ENCODE measurements around the gene ITGA11. TPM values are rescaled to one million over a fixed set of nuclear protein-coding genes. Genes with fewer than 3 reads are reported as not detected.

ITGA11 gene
- total RNA-seq, 2 donors from 2014 or later, result 0.95 to 13.1 TPM

DNA sequence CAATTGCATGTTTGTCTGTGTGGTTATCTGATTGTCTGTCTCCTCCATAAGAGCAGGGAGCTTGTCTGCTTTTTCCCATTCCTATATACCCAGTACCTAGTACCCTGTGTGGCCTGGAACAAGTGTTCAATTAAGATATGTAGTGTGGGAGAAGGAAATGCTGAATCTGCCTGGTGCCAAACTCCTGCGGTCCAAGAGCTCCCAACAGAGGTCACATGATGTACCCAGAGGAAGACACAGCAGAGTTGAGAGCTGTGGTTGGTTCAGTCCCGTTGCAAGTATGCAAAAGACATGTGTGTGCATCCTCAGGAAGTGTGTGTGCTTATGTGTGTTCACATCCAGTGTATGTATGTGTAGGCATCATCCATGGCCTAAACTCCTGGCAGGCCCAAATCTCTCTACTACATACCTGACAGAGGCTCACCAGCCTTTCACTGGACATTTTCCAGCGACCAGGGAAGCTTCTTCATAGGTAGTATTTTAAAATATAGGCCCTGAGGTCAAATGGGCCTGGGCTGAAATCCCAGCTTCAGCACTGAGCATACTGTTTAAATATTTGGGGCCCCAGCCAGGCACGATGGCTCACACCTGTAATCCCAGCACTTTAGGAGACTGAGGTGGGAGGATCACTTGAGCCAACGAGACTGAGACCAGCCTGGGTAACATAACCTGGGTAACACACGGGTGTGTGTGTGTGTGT lies 34.0 kb upstream of the ITGA11 start:
- no peak overlapping the region for H3K4me3 Mint-ChIP-seq
- H3K4me1 Mint-ChIP-seq, result no peaks in the 10 kb centered on the region
- no peak for ATAC-seq (replicated peaks)
- no peak overlapping the region for H3K27ac Mint-ChIP-seq
- no peaks in the 10 kb centered on the region for H3K9me3 Mint-ChIP-seq
- H3K36me3 Mint-ChIP-seq (ENCODE audit: low read depth), result no peaks in the 10 kb centered on the region
- H3K27me3 Mint-ChIP-seq, result peaks cover 12% of the 10 kb centered on the region

DNA sequence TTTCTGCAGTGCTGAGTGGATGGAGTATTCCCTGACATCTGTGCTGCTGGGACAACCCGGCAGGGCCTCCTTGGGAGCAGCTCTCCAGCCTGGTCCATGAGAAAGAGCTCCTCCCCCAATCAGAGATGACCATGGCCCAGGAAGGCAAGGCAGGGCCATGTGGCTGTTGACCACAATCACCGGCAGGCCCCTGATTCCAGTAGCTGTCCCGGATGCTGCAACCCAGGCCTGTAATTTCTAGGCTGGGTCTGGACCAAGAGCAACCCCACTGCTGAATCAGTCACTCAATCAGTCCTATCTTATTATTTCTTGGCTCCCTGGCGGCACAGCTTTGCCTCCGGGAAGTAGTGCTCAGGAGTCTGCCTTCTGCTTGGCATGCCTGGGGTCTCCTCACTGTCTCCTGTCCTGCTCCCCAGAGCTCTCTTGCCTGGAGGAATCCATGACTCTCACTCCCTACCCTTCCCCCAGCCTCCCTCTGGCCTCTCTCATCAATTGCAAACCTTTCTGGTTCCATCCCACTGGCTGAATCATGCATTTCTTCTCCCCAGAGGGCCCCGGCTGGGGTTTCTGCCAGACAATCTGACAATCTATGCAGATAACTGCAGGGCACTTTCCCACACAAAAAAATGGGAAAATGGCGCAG lies 32.6 kb upstream of the ITGA11 start:
- no peak overlapping the region for H3K4me3 Mint-ChIP-seq
- H3K9me3 Mint-ChIP-seq, result no peaks in the 10 kb centered on the region
- H3K27ac Mint-ChIP-seq, result no peak overlapping the region
- peaks cover 15% of the 10 kb centered on the region for H3K27me3 Mint-ChIP-seq
- ATAC-seq (replicated peaks), result no peak
- no peaks in the 10 kb centered on the region for H3K4me1 Mint-ChIP-seq
- H3K36me3 Mint-ChIP-seq (ENCODE audit: low read depth), result no peaks in the 10 kb centered on the region

DNA sequence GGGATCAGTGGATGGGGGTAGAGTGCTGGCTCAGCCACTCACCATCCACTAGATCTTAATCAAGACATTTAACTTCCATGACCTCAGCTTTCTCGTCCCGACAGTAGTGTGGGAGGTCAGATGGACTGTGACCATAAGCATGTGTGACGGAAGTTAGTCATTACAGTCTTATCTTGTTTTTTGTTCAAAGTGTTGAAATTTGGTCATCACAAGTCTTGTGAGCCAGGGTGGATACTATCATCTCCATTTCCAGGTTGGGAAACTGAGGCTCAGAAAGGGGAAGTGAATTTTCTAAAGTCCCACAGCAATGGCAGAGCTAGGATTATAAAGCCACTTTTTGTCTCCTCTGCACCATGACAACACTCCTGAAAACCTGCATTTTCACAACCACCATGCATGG lies 32.0 kb upstream of the ITGA11 start:
- H3K9me3 Mint-ChIP-seq, result no peaks in the 10 kb centered on the region
- no peaks in the 10 kb centered on the region for H3K36me3 Mint-ChIP-seq (ENCODE audit: low read depth)
- peaks cover 14% of the 10 kb centered on the region for H3K27me3 Mint-ChIP-seq
- no peaks in the 10 kb centered on the region for H3K4me1 Mint-ChIP-seq
- H3K4me3 Mint-ChIP-seq, result no peak overlapping the region
- no peak for ATAC-seq (replicated peaks)
- H3K27ac Mint-ChIP-seq, result no peak overlapping the region

DNA sequence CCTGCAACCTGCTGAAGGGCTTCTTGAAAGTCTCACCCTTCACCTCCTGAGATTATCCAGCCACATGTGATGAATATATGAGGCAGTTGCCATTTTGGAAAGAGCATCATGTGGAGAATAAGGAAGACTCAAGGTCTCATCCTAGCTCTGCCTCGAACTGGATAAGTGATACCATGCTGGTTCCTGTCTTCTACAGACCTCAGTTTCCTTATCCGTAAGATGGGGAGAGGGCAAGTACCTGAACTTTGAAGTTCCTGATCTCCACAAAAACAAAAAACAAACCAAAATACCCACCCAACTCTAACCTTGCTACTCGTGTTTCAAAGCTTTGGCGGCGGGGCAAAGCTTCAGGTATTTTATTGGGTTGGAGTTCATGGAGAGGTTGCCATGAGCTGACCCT lies 31.5 kb upstream of the ITGA11 start:
- no peak overlapping the region for H3K4me3 Mint-ChIP-seq
- H3K27ac Mint-ChIP-seq, result no peak overlapping the region
- no peaks in the 10 kb centered on the region for H3K36me3 Mint-ChIP-seq (ENCODE audit: low read depth)
- no peak for ATAC-seq (replicated peaks)
- H3K27me3 Mint-ChIP-seq, result peaks cover 18% of the 10 kb centered on the region
- H3K4me1 Mint-ChIP-seq, result no peaks in the 10 kb centered on the region
- no peaks in the 10 kb centered on the region for H3K9me3 Mint-ChIP-seq

DNA sequence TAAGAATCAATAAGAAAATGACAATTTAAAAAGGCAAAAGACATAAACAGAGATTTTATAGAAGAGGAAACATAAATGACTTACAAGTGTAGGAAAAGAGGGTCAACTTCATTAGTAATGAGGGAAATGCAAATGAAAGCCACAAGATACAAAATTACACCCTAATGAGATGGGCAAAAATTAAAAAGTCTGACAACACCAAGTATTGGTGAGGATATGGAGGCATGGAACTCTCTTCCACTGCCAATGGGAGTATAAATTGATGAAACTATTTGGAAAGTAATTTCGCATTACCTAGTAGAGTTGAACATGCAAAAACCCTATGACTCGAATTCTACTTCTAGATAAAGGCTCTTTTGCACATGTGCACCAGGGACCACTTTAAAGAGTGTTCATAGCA lies 28.2 kb upstream of the ITGA11 start:
- Mint-ChIP-seq H3K4me3 (no peak overlapping the region), H3K36me3 (ENCODE audit: low read depth) (no peaks in the 10 kb centered on the region), H3K27me3 (peaks cover 14% of the 10 kb centered on the region), H3K27ac (no peak overlapping the region), H3K4me1 (no peaks in the 10 kb centered on the region), H3K9me3 (no peaks in the 10 kb centered on the region)
- no peak for ATAC-seq (replicated peaks)

DNA sequence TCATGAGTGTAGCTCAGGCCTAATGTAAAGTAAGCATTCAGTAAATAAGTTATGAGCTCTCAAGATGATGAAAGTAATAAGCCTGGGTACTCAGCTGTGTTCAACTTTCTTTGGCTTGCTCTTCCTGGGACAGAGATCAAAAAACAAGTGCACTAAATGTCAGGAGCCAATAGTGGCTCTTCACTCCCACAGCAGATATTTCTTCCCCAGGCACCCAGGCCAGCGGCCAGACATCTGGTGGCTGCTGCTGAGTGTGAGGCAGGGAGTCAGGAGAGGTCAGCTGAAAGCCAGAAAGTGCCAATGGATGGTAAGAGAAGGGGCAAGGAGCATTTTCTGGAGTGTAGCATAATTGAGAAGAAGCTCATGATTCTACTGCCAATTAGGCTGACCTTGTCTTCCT lies 18.2 kb upstream of the ITGA11 start:
- peaks cover 56% of the 10 kb centered on the region for H3K27me3 Mint-ChIP-seq
- no peaks in the 10 kb centered on the region for H3K36me3 Mint-ChIP-seq (ENCODE audit: low read depth)
- no peak overlapping the region for H3K27ac Mint-ChIP-seq
- no peak overlapping the region for H3K4me3 Mint-ChIP-seq
- no peaks in the 10 kb centered on the region for H3K4me1 Mint-ChIP-seq
- no peaks in the 10 kb centered on the region for H3K9me3 Mint-ChIP-seq
- no peak for ATAC-seq (replicated peaks)

DNA sequence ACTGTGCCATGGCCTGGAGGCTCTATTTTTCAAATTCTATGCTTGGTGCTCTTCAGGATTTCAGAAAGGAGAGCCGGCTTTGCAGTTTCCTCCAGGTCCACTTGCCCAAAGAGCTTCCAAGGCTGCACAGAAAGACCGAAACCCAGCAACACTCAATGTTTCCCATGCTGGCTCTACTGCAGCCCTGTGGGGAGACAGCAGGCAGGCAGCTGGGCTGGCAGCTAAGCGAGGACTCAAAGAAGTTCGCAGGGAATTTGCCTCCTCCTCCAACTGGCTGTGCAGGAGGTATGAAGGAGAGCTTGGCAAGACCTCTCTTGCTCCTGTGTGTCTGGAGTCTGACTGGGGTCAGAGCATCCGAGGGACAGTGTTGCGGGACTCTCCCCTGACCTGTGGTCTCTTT lies 17.4 kb upstream of the ITGA11 start:
- Mint-ChIP-seq H3K27ac (no peak overlapping the region), H3K27me3 (peaks cover 59% of the 10 kb centered on the region), H3K9me3 (no peaks in the 10 kb centered on the region), H3K4me1 (no peaks in the 10 kb centered on the region), H3K4me3 (no peak overlapping the region), H3K36me3 (ENCODE audit: low read depth) (no peaks in the 10 kb centered on the region)
- ATAC-seq (replicated peaks), result no peak

DNA sequence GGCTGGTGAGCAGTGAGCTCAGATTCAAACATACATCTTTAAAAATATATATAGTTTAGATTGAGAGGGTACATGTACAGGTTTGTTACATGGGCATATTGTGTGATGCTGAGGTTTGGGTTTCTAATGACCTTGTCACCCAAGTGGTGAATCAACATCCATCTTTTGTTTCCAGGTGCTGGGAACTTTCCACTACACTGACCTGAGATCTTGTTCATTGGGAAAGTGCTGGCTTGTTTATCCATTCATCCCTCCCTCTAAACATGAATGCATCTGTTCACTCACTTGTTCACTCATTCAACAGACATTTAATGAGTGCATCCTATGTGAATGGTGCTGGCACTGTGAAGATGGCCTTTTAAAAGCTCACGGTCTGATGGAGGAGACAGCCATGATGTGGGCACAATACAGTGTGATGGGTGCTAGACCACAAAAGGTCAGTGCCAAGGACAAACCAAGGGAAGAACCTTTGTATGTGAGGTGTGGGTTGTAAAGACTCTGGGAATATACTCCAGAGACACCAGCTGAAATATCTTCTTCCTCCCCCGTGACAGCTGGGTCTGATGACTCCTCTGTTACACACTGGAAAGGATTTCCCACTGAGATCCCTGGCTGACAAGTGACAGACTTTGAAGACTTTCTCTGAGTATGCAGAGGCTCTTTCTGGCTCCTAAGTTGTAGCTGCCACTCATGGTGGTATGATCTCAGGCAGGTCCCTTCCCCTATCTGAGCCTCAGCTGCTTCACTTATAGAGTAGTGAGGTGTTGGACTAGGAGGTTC lies 16.2 kb upstream of the ITGA11 start:
- ATAC-seq (replicated peaks), result no peak
- Mint-ChIP-seq H3K4me3 (no peak overlapping the region), H3K27me3 (peaks cover 63% of the 10 kb centered on the region), H3K36me3 (ENCODE audit: low read depth) (no peaks in the 10 kb centered on the region), H3K4me1 (no peaks in the 10 kb centered on the region), H3K9me3 (no peaks in the 10 kb centered on the region), H3K27ac (no peak overlapping the region)

DNA sequence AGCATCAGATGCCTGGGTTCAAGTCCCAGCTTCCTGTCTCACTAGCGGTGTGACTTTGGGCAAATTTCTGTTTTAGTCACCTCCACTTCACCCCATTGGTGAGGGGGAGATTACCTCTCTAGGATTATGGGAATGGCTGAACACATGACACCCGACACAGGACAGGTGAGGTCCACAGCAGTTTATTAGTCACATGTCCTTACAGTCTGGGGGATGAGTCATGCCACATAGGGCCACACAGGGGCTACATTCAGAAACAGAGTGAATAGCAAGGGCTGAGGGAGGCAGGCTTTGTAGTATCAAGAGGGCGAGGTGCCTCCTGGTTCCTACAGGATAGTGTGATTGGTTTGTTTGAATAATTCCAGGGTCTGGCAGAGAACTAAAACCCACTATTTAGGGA lies 15.2 kb upstream of the ITGA11 start:
- no peak overlapping the region for H3K27ac Mint-ChIP-seq
- H3K27me3 Mint-ChIP-seq, result peaks cover 60% of the 10 kb centered on the region

DNA sequence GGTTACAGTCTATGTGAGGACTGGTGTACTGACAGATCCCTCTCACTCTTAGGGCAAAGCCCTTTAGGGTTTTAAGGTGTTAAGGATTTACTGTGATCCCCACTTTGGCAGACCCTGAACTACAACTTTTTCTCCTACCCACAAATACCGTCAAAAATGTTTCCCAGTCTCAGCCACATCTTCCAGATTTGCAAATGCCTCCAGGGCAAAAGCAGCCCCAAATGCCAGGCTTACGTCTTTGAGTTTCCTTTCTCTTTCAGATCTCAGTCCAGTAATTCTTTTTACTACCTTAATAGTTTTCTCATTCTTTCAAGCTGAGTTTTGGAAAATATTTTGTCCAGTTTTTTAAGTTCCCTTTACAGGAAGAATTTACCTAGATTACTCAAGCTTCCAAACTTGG lies 13.4 kb upstream of the ITGA11 start:
- no peak for ATAC-seq (replicated peaks)
- Mint-ChIP-seq H3K4me3 (no peak overlapping the region), H3K27ac (no peak overlapping the region), H3K36me3 (ENCODE audit: low read depth) (no peaks in the 10 kb centered on the region), H3K9me3 (no peaks in the 10 kb centered on the region), H3K27me3 (peaks cover 58% of the 10 kb centered on the region), H3K4me1 (no peaks in the 10 kb centered on the region)

More for the DNA sequence above, 15.2 kb upstream of the ITGA11 start:
- ATAC-seq (replicated peaks), result no peak
- Mint-ChIP-seq H3K4me1 (no peaks in the 10 kb centered on the region), H3K4me3 (no peak overlapping the region), H3K9me3 (no peaks in the 10 kb centered on the region), H3K36me3 (ENCODE audit: low read depth) (no peaks in the 10 kb centered on the region)

DNA sequence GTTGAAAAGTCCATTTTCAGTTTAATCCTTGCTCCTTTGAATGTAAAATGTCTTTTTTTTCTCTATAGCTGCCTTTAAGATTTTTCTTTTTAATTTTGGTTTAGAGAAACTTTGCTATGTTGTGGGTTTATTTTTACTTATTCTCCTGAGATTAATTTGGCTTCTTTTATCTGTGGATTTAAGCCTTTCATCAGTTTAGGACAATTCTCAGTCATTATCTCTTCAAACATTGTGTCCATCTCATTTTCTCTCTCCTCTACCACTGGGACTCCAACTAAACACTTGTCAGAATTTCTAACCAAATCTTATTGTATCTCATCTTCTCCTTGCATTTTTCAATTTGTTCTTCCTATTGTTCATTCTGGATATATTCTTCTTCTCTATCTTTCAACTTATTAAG lies 12.4 kb upstream of the ITGA11 start:
- Mint-ChIP-seq H3K9me3 (no peaks in the 10 kb centered on the region), H3K27me3 (peaks cover 60% of the 10 kb centered on the region), H3K4me3 (no peak overlapping the region), H3K4me1 (no peaks in the 10 kb centered on the region), H3K36me3 (ENCODE audit: low read depth) (no peaks in the 10 kb centered on the region), H3K27ac (no peak overlapping the region)
- no peak for ATAC-seq (replicated peaks)

DNA sequence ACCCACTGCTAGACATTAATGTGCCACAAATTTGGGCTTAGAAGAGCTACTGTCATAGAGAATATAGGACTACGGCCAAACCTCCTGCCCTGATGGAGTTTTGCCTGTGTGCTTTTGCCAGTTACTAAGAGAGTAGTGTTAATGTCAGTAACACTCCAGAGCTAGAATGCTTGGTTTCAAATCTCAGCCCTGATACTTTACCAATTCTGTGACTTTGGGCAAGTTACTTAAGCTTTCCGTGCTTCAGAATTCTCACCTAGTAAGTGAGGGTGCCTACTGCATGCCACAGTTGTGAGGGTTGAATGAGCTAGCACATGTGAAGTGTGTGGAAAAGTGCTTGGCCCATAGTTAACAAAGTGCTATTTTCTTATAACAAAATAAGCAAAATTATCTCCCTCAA lies 10.9 kb upstream of the ITGA11 start:
- Mint-ChIP-seq H3K4me1 (no peaks in the 10 kb centered on the region), H3K9me3 (no peaks in the 10 kb centered on the region)

DNA sequence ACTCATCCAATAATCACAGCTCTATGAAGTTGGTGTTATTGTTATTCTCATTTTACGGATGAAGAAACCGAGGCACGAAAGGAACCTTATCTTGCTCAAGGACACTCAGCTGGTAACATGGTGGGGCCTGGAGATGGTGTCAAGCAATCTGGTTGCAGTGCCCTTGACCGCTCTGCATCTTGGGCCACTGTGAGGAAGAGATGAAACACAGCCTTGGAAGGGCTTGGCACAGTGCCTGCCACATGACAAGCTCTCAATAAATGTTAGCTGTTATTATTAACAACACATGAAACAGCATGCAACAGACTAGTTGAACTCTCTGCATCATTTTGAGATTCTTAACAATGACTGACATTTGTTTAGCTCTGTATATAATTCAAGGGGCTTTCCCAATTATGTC lies 10.1 kb upstream of the ITGA11 start:
- no peak overlapping the region for H3K4me3 Mint-ChIP-seq
- H3K4me1 Mint-ChIP-seq, result no peaks in the 10 kb centered on the region
- H3K36me3 Mint-ChIP-seq (ENCODE audit: low read depth), result no peaks in the 10 kb centered on the region
- H3K27ac Mint-ChIP-seq, result no peak overlapping the region
- H3K27me3 Mint-ChIP-seq, result peaks cover 67% of the 10 kb centered on the region
- ATAC-seq (replicated peaks), result no peak
- H3K9me3 Mint-ChIP-seq, result no peaks in the 10 kb centered on the region

More for the DNA sequence above, 10.9 kb upstream of the ITGA11 start:
- H3K36me3 Mint-ChIP-seq (ENCODE audit: low read depth), result no peaks in the 10 kb centered on the region
- no peak overlapping the region for H3K27ac Mint-ChIP-seq
- H3K27me3 Mint-ChIP-seq, result peaks cover 63% of the 10 kb centered on the region
- no peak overlapping the region for H3K4me3 Mint-ChIP-seq
- no peak for ATAC-seq (replicated peaks)

DNA sequence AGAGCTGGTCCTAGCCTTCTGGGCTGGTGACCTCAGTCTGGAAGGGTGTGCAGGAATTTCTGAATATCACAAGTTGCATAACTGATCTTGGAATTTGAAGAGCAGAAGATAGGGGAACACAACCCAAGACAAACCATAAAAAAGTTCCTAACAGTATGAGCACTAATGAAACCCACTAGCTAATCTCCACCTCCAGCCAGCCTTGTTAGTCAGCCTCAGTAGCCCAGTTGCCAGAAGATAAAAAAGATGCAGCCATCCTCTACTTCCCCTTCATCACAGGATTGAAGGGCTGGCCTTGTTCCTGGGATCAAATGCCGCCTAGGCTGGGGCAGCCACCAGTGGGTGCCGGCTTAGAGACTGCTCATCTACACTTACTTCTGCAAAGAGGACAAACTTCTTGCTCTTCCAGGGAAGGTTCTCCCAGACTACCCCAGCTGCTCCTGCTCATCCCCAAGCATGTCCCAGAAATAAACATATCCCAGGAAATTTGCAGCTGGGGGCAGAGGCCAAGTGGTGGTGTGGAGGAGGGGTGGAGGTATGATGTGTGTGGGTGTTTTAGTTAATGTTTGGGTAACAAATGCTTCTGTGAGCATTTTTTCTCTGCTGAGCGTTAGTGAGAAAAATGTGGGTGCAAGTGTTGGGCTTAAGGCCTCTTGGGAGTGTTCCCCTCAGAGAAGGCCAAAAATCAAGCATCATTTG lies 9.2 kb upstream of the ITGA11 start:
- peaks cover 70% of the 10 kb centered on the region for H3K27me3 Mint-ChIP-seq

More for the DNA sequence above, 9.2 kb upstream of the ITGA11 start:
- Mint-ChIP-seq H3K4me3 (no peak overlapping the region), H3K4me1 (no peaks in the 10 kb centered on the region), H3K36me3 (ENCODE audit: low read depth) (no peaks in the 10 kb centered on the region), H3K27ac (no peak overlapping the region), H3K9me3 (no peaks in the 10 kb centered on the region)
- no peak for ATAC-seq (replicated peaks)

All from activated T-helper 17 cell treated with anti-CD3 and anti-CD28 coated beads, Interleukin-2, amount 50 U/mL, for 72 hours (primary cell).